Neuronal stem cell (in vitro differentiated cells): ENCODE measurements around the gene PNISR.

Source experiments
- DNase-seq: peaks from one replicate; pipeline ENCODE4 v3.0.0-alpha.2; 2013; ENCODE audit warnings: low spot score
- H2AFZ ChIP-seq: one replicate; pipeline ENCODE4 v1.6.1; 2013; ENCODE audit warnings: mild to moderate bottlenecking, low read length, inconsistent platforms
- H2AK5ac ChIP-seq: 2 replicates; pipeline ENCODE4 v1.6.1; 2013; ENCODE audit warnings: low read depth, mild to moderate bottlenecking, inconsistent platforms, low read length, moderate library complexity, mixed read lengths
- H2BK120ac ChIP-seq: 2 replicates; pipeline ENCODE4 v1.6.1; 2013; ENCODE audit warnings: low read depth, mild to moderate bottlenecking, inconsistent platforms, low read length, moderate library complexity, mixed read lengths
- H2BK12ac ChIP-seq: one replicate; pipeline ENCODE4 v1.6.1; 2013; ENCODE audit warnings: low read length, inconsistent platforms
- H2BK15ac ChIP-seq: 2 replicates; pipeline ENCODE4 v1.6.1; 2013; ENCODE audit warnings: mild to moderate bottlenecking, low read length, inconsistent platforms, mixed read lengths
- H2BK5ac ChIP-seq: one replicate; pipeline ENCODE4 v1.6.1; 2013; ENCODE audit warnings: inconsistent platforms, mild to moderate bottlenecking, low read length, moderate library complexity
- H3K14ac ChIP-seq: one replicate; pipeline ENCODE4 v1.6.1; 2013; ENCODE audit warnings: low read length, inconsistent platforms
- H3K18ac ChIP-seq: 2 replicates; pipeline ENCODE4 v1.6.1; 2013; ENCODE audit warnings: low read length, inconsistent platforms
- H3K23ac ChIP-seq: 2 replicates; pipeline ENCODE4 v1.6.1; 2013; ENCODE audit warnings: low read depth, mild to moderate bottlenecking, mixed read lengths, low read length, inconsistent platforms; ENCODE audit not compliant: poor library complexity
- H3K27ac ChIP-seq: replicated peaks from 3 replicates; pipeline ENCODE4 v1.5.1; 2013; ENCODE audit warnings: low read length, inconsistent platforms
- H3K27me3 ChIP-seq, 3 experiments: 2 replicates each; pipeline ENCODE4 v1.6.1; 2013; ENCODE audit warnings: low read length in 3 of 3, mild to moderate bottlenecking in 2 of 3, inconsistent platforms in 1 of 3, low read depth in 1 of 3, mixed read lengths in 1 of 3, moderate library complexity in 1 of 3; ENCODE audit not compliant: control insufficient read depth in 3 of 3, insufficient read depth in 3 of 3
- H3K36me3 ChIP-seq, 2 donors: replicated peaks in 1 of 2; 2 replicates each; pipeline ENCODE4 v1.6.1; 2013; ENCODE audit warnings: low read length in 2 of 2; ENCODE audit not compliant: control insufficient read depth in 2 of 2, insufficient read depth in 2 of 2
- H3K4ac ChIP-seq: 2 replicates; pipeline ENCODE4 v1.6.1; 2013; ENCODE audit warnings: inconsistent platforms, mild to moderate bottlenecking, low read length, moderate library complexity
- H3K4me1 ChIP-seq, 2 donors: 1 replicate in 1 of 2; 2 replicates in 1 of 2; pipeline ENCODE4 v1.6.1; 2013; ENCODE audit warnings: low read length in 2 of 2, low read depth in 1 of 2; ENCODE audit not compliant: control insufficient read depth in 2 of 2, insufficient read depth in 1 of 2
- H3K4me2 ChIP-seq: one replicate; pipeline ENCODE4 v1.6.1; 2013; ENCODE audit warnings: mild to moderate bottlenecking, low read length, inconsistent platforms; ENCODE audit not compliant: insufficient read depth, poor library complexity, severe bottlenecking
- H3K4me3 ChIP-seq, 2 donors: 2 replicates each; pipeline ENCODE4 v1.5.1; 2013; ENCODE audit warnings: low read length in 2 of 2, mild to moderate bottlenecking in 2 of 2, inconsistent platforms in 1 of 2, moderate library complexity in 1 of 2
- H3K79me1 ChIP-seq: one replicate; pipeline ENCODE4 v1.6.1; 2013; ENCODE audit warnings: low read depth, mild to moderate bottlenecking, inconsistent platforms, low read length, moderate library complexity
- H3K9ac ChIP-seq: one replicate; pipeline ENCODE4 v1.6.1; 2013; ENCODE audit warnings: mild to moderate bottlenecking, low read depth, low read length, inconsistent platforms; ENCODE audit not compliant: poor library complexity
- H3K9me3 ChIP-seq, 2 donors: replicated peaks in 1 of 2; 2 replicates each; pipeline versions ENCODE3 to v1.6.1; 2013; ENCODE audit warnings: low read length in 2 of 2, mild to moderate bottlenecking in 2 of 2, inconsistent platforms in 1 of 2, low read depth in 1 of 2, mixed read lengths in 1 of 2, moderate library complexity in 1 of 2; ENCODE audit not compliant: control insufficient read depth in 2 of 2, insufficient read depth in 1 of 2
- H4K8ac ChIP-seq: one replicate; pipeline ENCODE4 v1.6.1; 2013; ENCODE audit warnings: low read depth, mild to moderate bottlenecking, inconsistent platforms, low read length, moderate library complexity
- H4K91ac ChIP-seq: one replicate; pipeline ENCODE4 v1.6.1; 2013; ENCODE audit warnings: low read length, low read depth, mild to moderate bottlenecking, inconsistent platforms; ENCODE audit not compliant: poor library complexity
- WGBS, 2 donors: extraction: QIAGEN DNeasy Blood & Tissue Kit; methylation state at CpG; one replicate each; pipeline ENCODE4 v1.1.7; 2013; ENCODE audit warnings: missing lambda C conversion rate in 2 of 2, mixed read lengths in 1 of 2; ENCODE audit not compliant: insufficient read length in 2 of 2, insufficient replicate concordance in 1 of 2; ENCODE audit errors: extremely low coverage in 2 of 2; 5-methylcytosine and 5-hydroxymethylcytosine counted together

PNISR gene

DNA sequence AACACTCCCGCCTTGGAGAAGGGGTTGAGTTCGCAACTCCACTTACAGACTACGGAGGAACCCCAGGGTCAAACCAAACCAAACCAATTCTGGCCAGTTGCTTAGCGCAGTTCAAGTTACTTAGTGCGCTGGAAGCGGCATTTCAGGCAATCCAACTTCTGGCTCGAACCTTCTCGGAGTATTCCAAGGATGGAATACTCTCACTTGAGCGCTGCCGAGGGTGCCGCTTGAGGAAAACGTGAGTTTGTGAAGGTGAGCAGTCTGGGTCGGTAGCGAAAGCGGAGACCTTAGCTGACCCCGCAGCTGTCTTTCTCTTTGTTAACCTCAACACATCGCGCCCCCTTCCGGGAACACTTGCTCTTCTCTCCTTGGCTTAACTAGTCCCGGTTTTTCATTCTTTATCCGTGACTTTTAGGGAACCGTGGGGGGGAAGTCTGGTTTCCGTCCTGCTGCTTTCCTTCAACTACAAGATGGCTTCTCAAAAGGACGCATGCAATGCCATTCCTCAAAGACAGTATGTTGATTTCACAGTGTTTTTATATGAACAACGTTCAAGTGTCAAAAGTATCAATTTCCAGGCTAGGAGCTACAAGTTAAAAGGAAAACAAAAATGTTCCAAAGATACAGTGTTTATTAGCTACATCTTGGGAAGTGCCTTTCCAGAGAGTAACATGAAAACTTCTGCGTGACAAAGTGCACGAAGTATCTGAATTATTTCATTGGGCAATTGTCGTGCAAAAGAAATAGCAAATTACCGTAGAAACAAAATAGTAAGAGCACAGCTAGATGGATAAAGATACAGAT is 741 bp upstream of the PNISR start:
- Histone ChIP-seq H2BK15ac (no peak overlapping the region), H2AFZ (peak overlapping the region; percentile 81)
- WGBS, 2 donors: no CpG with 5 or more reads among the region's 29 CpGs

GRCh38 chr6:99424022-99424421 is 1.1 kb downstream of the PNISR start:
- Histone ChIP-seq H3K4ac (no peak overlapping the region), H2AFZ (no peak overlapping the region), H2BK12ac (no peak overlapping the region), H3K27ac (no peak overlapping the region), H3K36me3 (peaks cover 2 to 56% of the 10 kb centered on the region in 2 donors), H3K18ac (no peak overlapping the region), H4K8ac (no peak overlapping the region), H3K79me1 (peaks cover 2% of the 10 kb centered on the region), H2BK5ac (no peak overlapping the region), H2BK15ac (no peak overlapping the region), H3K14ac (no peak overlapping the region), H3K9ac (no peak overlapping the region), H3K9me3 (peaks cover 0 to 10% of the 10 kb centered on the region in 2 donors), H4K91ac (no peak overlapping the region), H3K4me3 (peak overlapping the region in 1 of 2 donors; percentile 71), H3K27me3 (no peaks in the 10 kb centered on the region), H2AK5ac (no peak overlapping the region), H3K4me1 (peaks cover 5 to 10% of the 10 kb centered on the region in 2 donors), H3K23ac (no peak overlapping the region), H2BK120ac (no peak overlapping the region), H3K4me2 (no peak overlapping the region)
- no peak for DNase-seq
- WGBS, 2 donors: no CpG with 5 or more reads among the region's 5 CpGs

More for the DNA sequence above, 741 bp upstream of the PNISR start:
- peak; percentile 87 for DNase-seq
- Histone ChIP-seq H3K4ac (no peak overlapping the region), H3K27ac (peak overlapping the region; percentile 76), H2BK120ac (no peak overlapping the region), H3K4me1 (peaks cover 5 to 10% of the 10 kb centered on the region in 2 donors), H4K8ac (no peak overlapping the region), H2AK5ac (no peak overlapping the region), H3K9me3 (peaks cover 0 to 6% of the 10 kb centered on the region in 2 donors), H3K18ac (peak overlapping the region; percentile 33), H3K27me3 (no peaks in the 10 kb centered on the region), H3K9ac (peak overlapping the region; percentile 75), H4K91ac (no peak overlapping the region), H2BK5ac (no peak overlapping the region), H3K14ac (no peak overlapping the region), H2BK12ac (no peak overlapping the region), H3K23ac (no peak overlapping the region), H3K79me1 (peaks cover 2% of the 10 kb centered on the region), H3K36me3 (peaks cover 2 to 53% of the 10 kb centered on the region in 2 donors), H3K4me2 (peak overlapping the region; percentile 55), H3K4me3 (peak overlapping the region; percentile 71 to 91)

DNA sequence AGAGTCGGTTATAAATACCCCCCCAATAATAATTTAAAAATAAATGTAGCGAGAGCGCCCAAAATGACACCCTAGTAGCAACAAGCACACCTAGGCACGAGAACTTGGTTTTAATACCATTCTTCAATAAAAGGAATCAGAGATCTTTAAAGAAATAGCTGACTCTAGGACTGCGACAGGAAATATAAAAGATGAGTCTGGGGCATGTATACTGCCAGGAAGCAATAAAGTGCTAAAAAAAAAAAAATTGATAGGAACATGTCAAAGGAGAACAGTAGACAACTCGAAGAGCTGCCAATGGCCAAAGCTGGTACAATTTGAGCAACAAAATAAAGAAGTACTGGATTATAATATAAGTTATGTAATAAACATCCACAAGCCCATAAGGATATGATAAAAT is 2.2 kb downstream of the PNISR start:
- H3K4me1 ChIP-seq: peaks cover 5 to 10% of the 10 kb centered on the region in 2 donors
- no peak overlapping the region for H3K23ac ChIP-seq
- H4K91ac ChIP-seq: no peak overlapping the region
- peaks cover 2 to 49% of the 10 kb centered on the region in 2 donors for H3K36me3 ChIP-seq
- H4K8ac ChIP-seq: no peak overlapping the region
- no peak overlapping the region for H2AK5ac ChIP-seq
- H3K4me2 ChIP-seq: no peak overlapping the region
- no CpG with 5 or more reads among the region's 6 CpGs for WGBS, 2 donors
- H2BK12ac ChIP-seq: no peak overlapping the region
- no peak overlapping the region for H3K9ac ChIP-seq
- no peak overlapping the region for H3K14ac ChIP-seq
- H3K4ac ChIP-seq: no peak overlapping the region
- no peak overlapping the region for H3K4me3 ChIP-seq
- no peak for DNase-seq
- H2BK15ac ChIP-seq: no peak overlapping the region
- peaks cover 2% of the 10 kb centered on the region for H3K79me1 ChIP-seq
- H3K27ac ChIP-seq: no peak overlapping the region
- H3K9me3 ChIP-seq: peaks cover 0 to 10% of the 10 kb centered on the region in 2 donors
- H2AFZ ChIP-seq: no peak overlapping the region
- H3K27me3 ChIP-seq: no peaks in the 10 kb centered on the region
- H2BK120ac ChIP-seq: no peak overlapping the region
- H2BK5ac ChIP-seq: no peak overlapping the region
- no peak overlapping the region for H3K18ac ChIP-seq

- no peak for DNase-seq
- no CpG with 5 or more reads among the region's 9 CpGs for WGBS, 2 donors
- H2BK5ac ChIP-seq: no peak overlapping the region
- no peak overlapping the region for H2BK12ac ChIP-seq
- H2AFZ ChIP-seq: no peak overlapping the region
- H3K9me3 ChIP-seq: peaks cover 0 to 18% of the 10 kb centered on the region in 2 donors
- H3K18ac ChIP-seq: no peak overlapping the region
- no peak overlapping the region for H3K14ac ChIP-seq
- H3K27me3 ChIP-seq: no peaks in the 10 kb centered on the region
- peaks cover 2 to 68% of the 10 kb centered on the region in 2 donors for H3K36me3 ChIP-seq
- H2BK15ac ChIP-seq: no peak overlapping the region
- H2BK120ac ChIP-seq: no peak overlapping the region
- H3K4me1 ChIP-seq: peaks cover 2 to 4% of the 10 kb centered on the region in 2 donors
- H2AK5ac ChIP-seq: no peak overlapping the region
- no peak overlapping the region for H4K8ac ChIP-seq
- H3K4ac ChIP-seq: no peak overlapping the region
- no peak overlapping the region for H3K9ac ChIP-seq
- no peak overlapping the region for H3K27ac ChIP-seq
- no peak overlapping the region for H4K91ac ChIP-seq
- H3K4me3 ChIP-seq: no peak overlapping the region
- H3K23ac ChIP-seq: no peak overlapping the region
- H3K79me1 ChIP-seq: no peaks in the 10 kb centered on the region
- H3K4me2 ChIP-seq: no peak overlapping the region
Measured at GRCh38 chr6:99416892-99417767, 8.0 kb downstream of the PNISR start.
